HG02970 (cell line): Measurements from ENCODE around the gene RPS6KC1.
"Not testable (repeated sequence)": the region's sequence is repeated elsewhere in the genome, so short reads cannot be mapped to it uniquely, and the experiment has no call there.

ENCODE experiments used
- ATAC-seq: cut with Tn5 transposase; IDR thresholded peaks from one replicate; pipeline ENCODE4 v1.9.1; 2021; ENCODE audit warnings: mild to moderate bottlenecking, moderate library complexity, moderate number of reproducible peaks; ENCODE audit not compliant: unreplicated experiment, low FRiP score

RPS6KC1 gene

GRCh38 chr1:213148905-213149304 lies 97.9 kb downstream of the RPS6KC1 start:
- no peak for ATAC-seq

- ATAC-seq = not testable (repeated sequence)
Measured at GRCh38 chr1:213150090-213150489, 99.0 kb downstream of the RPS6KC1 start.

GRCh38 chr1:213154056-213154685 lies 103.1 kb downstream of the RPS6KC1 start:
- ATAC-seq = no peak

- no peak for ATAC-seq
Measured at GRCh38 chr1:213159376-213159775, 108.3 kb downstream of the RPS6KC1 start.

- not testable (repeated sequence) for ATAC-seq
Measured at GRCh38 chr1:213160442-213160841, 109.4 kb downstream of the RPS6KC1 start.

- ATAC-seq = no peak
Measured at GRCh38 chr1:213162338-213162737, 111.3 kb downstream of the RPS6KC1 start.

- no peak for ATAC-seq
Measured at GRCh38 chr1:213162862-213163261, 111.8 kb downstream of the RPS6KC1 start.

GRCh38 chr1:213163278-213163711 lies 112.3 kb downstream of the RPS6KC1 start:
- ATAC-seq = no peak

- no peak for ATAC-seq
Measured at GRCh38 chr1:213164561-213164960, 113.5 kb downstream of the RPS6KC1 start.

- ATAC-seq = no peak
Measured at GRCh38 chr1:213166852-213167251, 115.8 kb downstream of the RPS6KC1 start.

- no peak for ATAC-seq
Measured at GRCh38 chr1:213171711-213172110, 120.7 kb downstream of the RPS6KC1 start.

GRCh38 chr1:213176341-213176740 lies 125.3 kb downstream of the RPS6KC1 start:
- ATAC-seq = no peak

- ATAC-seq = no peak
Measured at GRCh38 chr1:213179784-213180183, 128.7 kb downstream of the RPS6KC1 start.

GRCh38 chr1:213180833-213181232 lies 129.8 kb downstream of the RPS6KC1 start:
- no peak for ATAC-seq

- no peak for ATAC-seq
Measured at GRCh38 chr1:213183036-213183672, 132.1 kb downstream of the RPS6KC1 start.

- ATAC-seq = no peak
Measured at GRCh38 chr1:213186168-213186567, 135.1 kb downstream of the RPS6KC1 start.

GRCh38 chr1:213192026-213192425 lies 141.0 kb downstream of the RPS6KC1 start:
- ATAC-seq = no peak

- ATAC-seq = no peak
Measured at GRCh38 chr1:213194383-213194782, 143.3 kb downstream of the RPS6KC1 start.

GRCh38 chr1:213194855-213195254 lies 143.8 kb downstream of the RPS6KC1 start:
- no peak for ATAC-seq

GRCh38 chr1:213196328-213197054 lies 145.4 kb downstream of the RPS6KC1 start:
- ATAC-seq = not testable (repeated sequence)

GRCh38 chr1:213200630-213201029 lies 149.6 kb downstream of the RPS6KC1 start:
- no peak for ATAC-seq
